ENCODE results near the gene FAHD1.

The FAHD1 gene

GRCh38 chr16:1781254-1781653 is 45.8 kb upstream of the FAHD1 start:
- H3K27ac ChIP-seq (ENCODE audit: low read depth, low read length), result no peak overlapping the region
- peaks cover 26% of the 10 kb centered on the region for H3K79me2 ChIP-seq (ENCODE audit: insufficient read depth, low read length)
- H2AFZ ChIP-seq (ENCODE audit: low read depth, low read length, severe bottlenecking), result no peak overlapping the region
- H3F3A ChIP-seq (ENCODE audit: insufficient read depth), result no peaks in the 10 kb centered on the region
- H3K4me3 ChIP-seq (ENCODE audit: insufficient read depth, low read length, poor library complexity, severe bottlenecking), result peak overlapping the region; percentile 65
- no peak for TF ChIP-seq CTCF (IDR thresholded peaks at IDR 0.05; ENCODE audit: insufficient read depth, low read length, poor library complexity, severe bottlenecking)
- no peak for TF ChIP-seq EZH2phosphoT487 (conservative IDR thresholded peaks at IDR 0.05; ENCODE audit: low read length)
- no peaks in the 10 kb centered on the region for H3K36me3 ChIP-seq (ENCODE audit: low read length)
- no peaks in the 10 kb centered on the region for H3K9me2 ChIP-seq (replicated peaks; ENCODE audit: insufficient read depth, low read length)
- no peaks in the 10 kb centered on the region for H3K9me3 ChIP-seq (ENCODE audit: insufficient read depth, low read length)
- no peaks in the 10 kb centered on the region for H3K27me3 ChIP-seq (ENCODE audit: low read length)
- H3K4me2 ChIP-seq (ENCODE audit: low read depth, low read length, poor library complexity, severe bottlenecking), result peak overlapping the region; percentile 63
- H4K20me1 ChIP-seq (ENCODE audit: low read depth, low read length), result no peaks in the 10 kb centered on the region
- peak overlapping the region; percentile 70 for H3K9ac ChIP-seq (ENCODE audit: low read length)

GRCh38 chr16:1781758-1782407 is 45.1 kb upstream of the FAHD1 start:
- Histone ChIP-seq H3K79me2 (ENCODE audit: insufficient read depth, low read length) (peaks cover 32% of the 10 kb centered on the region), H3K9ac (ENCODE audit: low read length) (peak overlapping the region; percentile 70), H3F3A (ENCODE audit: insufficient read depth) (no peaks in the 10 kb centered on the region), H2AFZ (ENCODE audit: low read depth, low read length, severe bottlenecking) (no peak overlapping the region), H3K27me3 (ENCODE audit: low read length) (no peaks in the 10 kb centered on the region), H3K4me2 (ENCODE audit: low read depth, low read length, poor library complexity, severe bottlenecking) (peak overlapping the region; percentile 63), H3K36me3 (ENCODE audit: low read length) (no peaks in the 10 kb centered on the region), H3K9me3 (ENCODE audit: insufficient read depth, low read length) (no peaks in the 10 kb centered on the region), H3K9me2 (replicated peaks; ENCODE audit: insufficient read depth, low read length) (no peaks in the 10 kb centered on the region), H3K27ac (ENCODE audit: low read depth, low read length) (no peak overlapping the region), H4K20me1 (ENCODE audit: low read depth, low read length) (no peaks in the 10 kb centered on the region), H3K4me3 (ENCODE audit: insufficient read depth, low read length, poor library complexity, severe bottlenecking) (peak overlapping the region; percentile 65)
- TF ChIP-seq CTCF (IDR thresholded peaks at IDR 0.05; ENCODE audit: insufficient read depth, low read length, poor library complexity, severe bottlenecking), result no peak
- TF ChIP-seq EZH2phosphoT487 (conservative IDR thresholded peaks at IDR 0.05; ENCODE audit: low read length), result no peak

- no peaks in the 10 kb centered on the region for H3F3A ChIP-seq (ENCODE audit: insufficient read depth)
- H3K9ac ChIP-seq (ENCODE audit: low read length), result peak within 1 kb of the TSS; percentile 90
- H2AFZ ChIP-seq (ENCODE audit: low read depth, low read length, severe bottlenecking), result peak within 1 kb of the TSS; percentile 18
- no peak for TF ChIP-seq CTCF (IDR thresholded peaks at IDR 0.05; ENCODE audit: insufficient read depth, low read length, poor library complexity, severe bottlenecking)
- TF ChIP-seq EZH2phosphoT487 (conservative IDR thresholded peaks at IDR 0.05; ENCODE audit: low read length), result no peak
- peak within 1 kb of the TSS; percentile 88 for H3K4me3 ChIP-seq (ENCODE audit: insufficient read depth, low read length, poor library complexity, severe bottlenecking)
- no peaks in the 10 kb centered on the region for H3K36me3 ChIP-seq (ENCODE audit: low read length)
- no peak within 1 kb of the TSS for H3K27ac ChIP-seq (ENCODE audit: low read depth, low read length)
- H3K79me2 ChIP-seq (ENCODE audit: insufficient read depth, low read length), result peaks cover 32% of the 10 kb centered on the region
- no peaks in the 10 kb centered on the region for H3K9me2 ChIP-seq (replicated peaks; ENCODE audit: insufficient read depth, low read length)
- no peaks in the 10 kb centered on the region for H3K27me3 ChIP-seq (ENCODE audit: low read length)
- no peaks in the 10 kb centered on the region for H3K9me3 ChIP-seq (ENCODE audit: insufficient read depth, low read length)
- H3K4me2 ChIP-seq (ENCODE audit: low read depth, low read length, poor library complexity, severe bottlenecking), result peak within 1 kb of the TSS; percentile 98
- no peaks in the 10 kb centered on the region for H4K20me1 ChIP-seq (ENCODE audit: low read depth, low read length)
Measured at GRCh38 chr16:1782408-1783264, 44.4 kb upstream of the FAHD1 start, which contains the start of the genes NUBP2 and SPSB3. Gene NUBP2, plus strand, starts transcription at chr16:1782960. Its CDS starts 61 bp downstream, at chr16:1783021. Gene SPSB3, minus strand, starts transcription at chr16:1782571. Its CDS starts 1,088 bp downstream, at chr16:1781483.
